Dedifferentiated amniotic fluid mesenchymal stem cell (primary cell): ENCODE results near the gene NUFIP2.
"Not testable (repeated sequence)": the region's sequence is repeated elsewhere in the genome, so short reads cannot be mapped to it uniquely, and the experiment has no call there.

Source experiments
- DNase-seq: peaks from one replicate; pipeline ENCODE4 v3.0.0-alpha.2; 2016; ENCODE audit errors: extremely low spot score

Gene NUFIP2

GRCh38 chr17:29279397-29280070 lies 14.4 kb downstream of the NUFIP2 start:
- no peak for DNase-seq

GRCh38 chr17:29278692-29279091 lies 15.3 kb downstream of the NUFIP2 start:
- DNase-seq: no peak

DNA sequence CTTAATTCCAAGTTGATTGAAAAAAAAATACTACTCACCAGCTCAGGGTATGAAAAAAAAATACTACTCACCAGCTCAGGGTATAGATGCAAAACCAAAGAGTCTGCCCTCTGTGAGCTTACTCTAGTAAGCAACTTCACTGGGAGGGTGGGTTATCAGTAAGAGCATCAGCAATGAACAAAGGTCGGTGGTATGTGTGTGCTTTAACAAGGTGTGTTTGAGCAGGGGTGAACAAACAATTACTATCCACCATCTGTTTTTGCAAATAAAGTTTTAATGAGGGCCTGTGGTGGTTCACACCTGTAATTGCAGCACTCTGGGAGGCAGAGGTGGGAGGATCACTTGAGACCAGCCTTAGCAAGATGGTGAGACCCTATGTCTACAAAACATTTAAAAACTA lies 20.0 kb downstream of the NUFIP2 start:
- DNase-seq: no peak

- not testable (repeated sequence) for DNase-seq
These were observed 22.0 kb downstream of the NUFIP2 start for GRCh38 chr17:29271980-29272379.

DNA sequence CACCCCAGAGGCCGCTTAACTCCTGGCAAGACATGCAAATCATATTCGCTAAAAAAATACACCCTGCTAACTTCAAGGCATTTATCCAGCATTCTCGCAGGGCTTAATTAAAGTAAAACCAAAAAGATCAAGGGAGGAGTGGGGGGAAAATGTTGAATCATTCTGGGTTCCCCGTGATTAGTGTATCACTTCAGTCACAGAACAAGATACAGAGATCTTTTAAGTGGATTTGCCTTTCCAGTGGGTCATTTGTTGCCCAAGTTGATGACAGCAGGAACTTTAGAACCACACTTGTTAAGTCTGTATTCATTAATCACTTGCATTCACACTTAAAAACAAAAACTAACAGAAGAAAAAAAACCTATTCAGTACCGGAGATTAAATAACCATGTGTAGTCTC lies 30.0 kb downstream of the NUFIP2 start:
- no peak for DNase-seq

- DNase-seq: peak; percentile 39
These were observed 36.2 kb downstream of the NUFIP2 start for GRCh38 chr17:29257756-29258155.

- peak; percentile 48 for DNase-seq
These were observed 37.0 kb downstream of the NUFIP2 start for GRCh38 chr17:29256735-29257466.

GRCh38 chr17:29255926-29256522 lies 37.9 kb downstream of the NUFIP2 start:
- DNase-seq: no peak

DNA sequence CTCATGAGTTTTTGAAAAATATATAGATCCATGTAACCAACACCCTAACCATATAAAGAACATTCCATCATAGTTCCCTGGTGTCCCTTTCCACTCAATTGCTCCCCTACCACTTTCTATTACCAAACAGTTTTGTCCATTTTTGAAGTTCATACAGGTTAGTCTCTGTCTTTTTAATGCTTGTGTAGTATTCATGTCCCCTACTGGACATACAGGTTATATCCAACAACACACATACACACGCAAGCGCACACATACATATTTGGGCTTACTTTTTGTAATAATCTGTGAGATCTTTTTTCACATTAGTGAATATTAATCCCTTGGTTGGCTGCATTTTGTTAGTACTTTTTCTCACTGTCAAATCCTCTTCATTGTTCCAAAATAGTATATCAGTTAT lies 40.9 kb downstream of the NUFIP2 start:
- DNase-seq: no peak

DNA sequence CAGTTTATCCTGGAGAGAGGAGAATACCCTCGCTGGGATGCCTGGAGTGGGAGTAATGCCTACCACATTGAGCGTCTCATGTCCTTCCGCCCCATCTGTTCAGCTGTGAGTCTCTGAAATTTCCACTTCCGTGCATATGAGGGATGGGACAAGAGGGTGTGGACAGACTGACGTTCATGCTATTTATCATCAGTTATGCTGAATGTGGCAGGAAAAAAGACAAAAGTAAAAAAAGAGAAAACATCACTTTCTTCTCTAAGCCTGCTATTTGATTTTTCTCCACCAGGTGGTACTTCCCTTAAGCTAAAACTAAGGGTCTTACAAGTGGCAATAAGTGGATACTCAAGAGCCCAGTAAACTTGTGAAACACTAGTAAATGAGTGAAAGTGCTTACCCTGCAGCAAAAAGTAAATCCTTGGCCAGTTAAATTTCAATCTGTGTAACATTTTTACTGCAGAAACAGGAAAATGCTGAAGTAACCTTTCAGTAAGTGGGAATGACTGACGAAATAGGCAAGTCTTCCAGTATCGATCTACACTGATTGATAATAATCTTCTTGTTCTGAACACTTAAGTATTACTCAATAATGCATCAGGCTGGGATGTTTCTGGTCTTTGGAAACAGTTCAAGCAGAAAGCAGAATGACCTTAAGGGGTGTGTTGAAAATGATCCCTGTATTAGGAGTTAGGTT lies 41.7 kb downstream of the NUFIP2 start:
- DNase-seq: peak; percentile 40

DNA sequence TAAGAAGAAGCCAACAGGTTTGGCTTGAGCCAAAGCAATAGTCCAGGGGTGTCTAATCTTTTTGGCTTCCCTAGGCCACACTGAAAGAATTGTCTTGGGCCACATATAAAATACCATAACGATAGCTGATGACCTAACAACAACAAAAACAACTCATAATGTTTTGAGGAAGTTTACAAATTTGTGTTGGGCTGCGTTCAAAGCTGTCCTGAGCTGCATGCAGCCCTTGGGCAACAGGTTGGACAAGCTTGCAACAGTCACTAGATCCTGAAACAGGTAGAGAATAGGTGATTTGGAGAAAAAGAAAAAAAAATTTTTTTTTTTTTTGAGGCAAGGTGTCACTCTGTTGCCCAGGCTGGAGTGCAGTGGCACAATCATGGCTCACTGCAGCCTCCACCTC lies 42.8 kb downstream of the NUFIP2 start:
- DNase-seq: no peak

GRCh38 chr17:29250666-29251065 lies 43.3 kb downstream of the NUFIP2 start:
- DNase-seq: no peak

- DNase-seq: no peak
These were observed 45.1 kb downstream of the NUFIP2 start for GRCh38 chr17:29248845-29249244.

DNA sequence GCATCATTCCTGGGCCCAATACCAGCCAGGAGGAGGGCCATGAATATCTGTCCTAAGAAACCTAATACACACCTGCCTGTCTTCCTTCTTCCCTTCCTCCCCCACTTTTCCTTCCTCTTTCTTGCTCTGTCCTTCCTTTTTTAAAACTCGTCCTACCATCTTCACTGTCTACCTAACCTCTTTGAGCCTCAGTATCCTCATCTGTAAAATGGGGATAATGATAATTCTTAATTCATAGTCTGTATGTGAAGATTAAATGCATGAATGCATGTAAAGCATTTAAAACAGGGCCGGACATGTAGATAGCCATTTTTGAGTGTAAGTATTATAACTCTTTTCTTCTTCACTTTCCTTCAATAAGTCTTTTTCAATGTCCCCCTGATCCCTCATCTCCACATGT lies 46.7 kb downstream of the NUFIP2 start:
- no peak for DNase-seq

- no peak for DNase-seq
These were observed 47.3 kb downstream of the NUFIP2 start, which contains the start of gene CRYBA1 for GRCh38 chr17:29246628-29247027. Gene CRYBA1, plus strand, starts transcription at chr17:29246859. Its CDS starts 5 bp downstream, at chr17:29246864.

DNA sequence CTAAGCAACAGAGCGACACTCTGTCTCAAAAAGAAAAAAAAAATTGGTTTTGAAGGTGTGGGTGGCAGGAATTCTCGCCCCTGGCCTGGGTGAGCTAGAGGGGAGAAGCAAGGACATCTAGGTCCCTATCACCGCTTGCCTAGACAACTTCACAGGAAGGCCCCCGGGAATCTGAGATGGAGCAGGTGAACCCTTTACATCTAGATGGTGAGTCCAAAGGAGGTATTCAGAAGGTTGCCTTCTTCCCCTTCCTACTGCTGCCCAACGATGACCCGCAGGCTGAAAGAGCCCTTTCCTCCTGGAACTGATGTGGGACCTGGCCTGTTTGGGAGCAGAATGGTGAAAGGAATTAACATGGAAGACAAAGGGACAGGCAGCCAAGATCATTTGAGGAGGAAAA lies 48.5 kb downstream of the NUFIP2 start:
- no peak for DNase-seq

DNA sequence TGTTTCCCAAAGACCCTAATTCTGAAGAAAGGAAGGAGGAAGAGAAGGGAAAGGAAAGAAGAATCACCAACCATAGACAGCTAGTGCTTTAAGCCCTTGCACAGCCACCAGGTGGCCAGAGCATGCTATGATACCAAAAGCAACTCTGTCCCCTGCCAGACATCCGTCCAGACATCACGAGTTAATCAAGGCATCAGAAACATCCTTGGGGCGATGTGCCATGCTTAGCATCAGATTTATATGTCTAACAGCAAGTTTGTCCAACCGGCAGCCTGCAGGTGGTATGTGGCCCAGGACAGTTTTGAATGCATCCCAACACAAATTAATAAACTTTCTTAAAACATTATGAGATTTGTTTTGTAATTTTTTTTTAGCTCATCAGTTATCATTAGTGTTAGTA lies 50.2 kb downstream of the NUFIP2 start:
- no peak for DNase-seq

GRCh38 chr17:29242790-29243189 lies 51.2 kb downstream of the NUFIP2 start:
- no peak for DNase-seq

- DNase-seq: no peak
These were observed 51.9 kb downstream of the NUFIP2 start for GRCh38 chr17:29242051-29242450.

GRCh38 chr17:29240968-29241963 lies 52.7 kb downstream of the NUFIP2 start:
- DNase-seq: peak; percentile 95

DNA sequence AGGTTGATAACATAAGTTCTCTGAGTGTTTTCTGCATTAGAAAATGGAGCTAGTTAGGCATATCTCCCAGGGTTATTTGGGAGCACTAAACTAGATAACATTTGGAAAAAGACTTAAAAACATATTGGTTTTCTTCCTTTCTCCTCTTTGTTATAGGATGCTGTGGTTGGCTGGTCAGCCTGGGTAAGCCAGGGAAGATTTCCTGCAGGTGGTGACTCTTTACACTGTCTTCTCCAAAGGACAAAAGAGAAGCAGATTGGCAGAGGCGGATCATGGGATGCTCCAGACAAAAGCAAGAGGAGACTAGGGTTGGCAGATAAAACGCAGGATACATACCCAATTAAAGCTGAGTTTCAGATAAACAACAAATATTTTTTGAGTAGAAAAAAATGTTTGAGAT lies 53.5 kb downstream of the NUFIP2 start:
- DNase-seq: no peak
